DOHH2 (cell line): ENCODE measurements around the gene RIPK4.
"Not testable (repeated sequence)": the region's sequence is repeated elsewhere in the genome, so short reads cannot be mapped to it uniquely, and the experiment has no call there.

Source experiments
- H3F3A ChIP-seq: fragments of 200-600 bp; sonication (generic), shearing (Covaris generic); 2 replicates; pipeline ENCODE4 v1.6.0; 2016; ENCODE audit warnings: antibody characterized with exemption, mild to moderate bottlenecking; ENCODE audit not compliant: control insufficient read depth, insufficient read depth
- H3K27ac ChIP-seq: fragments of 200-600 bp; sonication (generic); 2 replicates; pipeline ENCODE4 v1.5.1; 2014; ENCODE audit warnings: low read depth, mild to moderate bottlenecking, low read length, moderate library complexity
- H3K27me3 ChIP-seq: fragments of 200-600 bp; sonication (generic); 2 replicates; pipeline ENCODE4 v1.6.1; 2014; ENCODE audit warnings: mild to moderate bottlenecking, low read length, mixed read lengths; ENCODE audit not compliant: control insufficient read depth
- H3K36me3 ChIP-seq: fragments of 200-600 bp; sonication (generic); 2 replicates; pipeline ENCODE4 v1.6.1; 2014; ENCODE audit warnings: mild to moderate bottlenecking, low read length, moderate library complexity, mixed read lengths; ENCODE audit not compliant: control insufficient read depth
- H3K4me1 ChIP-seq: fragments of 200-600 bp; sonication (generic); 2 replicates; pipeline ENCODE4 v1.6.1; 2014; ENCODE audit warnings: mild to moderate bottlenecking, low read length, mixed read lengths; ENCODE audit not compliant: control insufficient read depth
- H3K4me2 ChIP-seq: fragments of 200-600 bp; sonication (generic); 2 replicates; pipeline ENCODE4 v1.6.0; 2014; ENCODE audit warnings: mild to moderate bottlenecking, low read length, moderate library complexity
- H3K4me3 ChIP-seq: fragments of 200-600 bp; sonication (generic); 2 replicates; pipeline ENCODE4 v1.5.1; 2014; ENCODE audit warnings: mild to moderate bottlenecking, low read length, mixed read lengths
- H3K79me2 ChIP-seq: fragments of 200-600 bp; sonication (generic); 2 replicates; pipeline ENCODE4 v1.6.1; 2014; ENCODE audit warnings: mild to moderate bottlenecking, low read length, mixed read lengths; ENCODE audit not compliant: control insufficient read depth
- H3K9me2 ChIP-seq: fragments of 200-600 bp; sonication (generic); replicated peaks from 2 replicates; pipeline ENCODE4 v1.6.1; 2014; ENCODE audit warnings: mild to moderate bottlenecking, low read length, mixed read lengths; ENCODE audit not compliant: control insufficient read depth
- H3K9me3 ChIP-seq: fragments of 200-600 bp; sonication (generic); 2 replicates; pipeline ENCODE4 v1.6.1; 2014; ENCODE audit warnings: antibody characterized with exemption, low read length, mixed read lengths; ENCODE audit not compliant: control insufficient read depth, insufficient read depth
- H4K20me1 ChIP-seq: fragments of 200-600 bp; sonication (generic); 2 replicates; pipeline ENCODE4 v1.6.0; 2014; ENCODE audit warnings: low read depth, mild to moderate bottlenecking, antibody characterized with exemption, low read length, moderate library complexity; ENCODE audit not compliant: control insufficient read depth, insufficient read depth
- EZH2phosphoT487 ChIP-seq: fragments of 200-600 bp; sonication (generic); IDR thresholded peaks from 2 replicates; pipeline ENCODE4 v1.6.1; 2017; ENCODE audit warnings: borderline replicate concordance, mild to moderate bottlenecking, antibody characterized with exemption, low read length, moderate library complexity, mixed read lengths
- TF ChIP-seq, protein P1 (sequence below): fragments of 200-600 bp; sonication (generic); IDR thresholded peaks from one replicate; pipeline ENCODE4 v1.5.1; 2014; ENCODE audit warnings: antibody characterized with exemption, mild to moderate bottlenecking, low read depth, low read length; ENCODE audit not compliant: poor library complexity, severe bottlenecking

Gene RIPK4

DNA sequence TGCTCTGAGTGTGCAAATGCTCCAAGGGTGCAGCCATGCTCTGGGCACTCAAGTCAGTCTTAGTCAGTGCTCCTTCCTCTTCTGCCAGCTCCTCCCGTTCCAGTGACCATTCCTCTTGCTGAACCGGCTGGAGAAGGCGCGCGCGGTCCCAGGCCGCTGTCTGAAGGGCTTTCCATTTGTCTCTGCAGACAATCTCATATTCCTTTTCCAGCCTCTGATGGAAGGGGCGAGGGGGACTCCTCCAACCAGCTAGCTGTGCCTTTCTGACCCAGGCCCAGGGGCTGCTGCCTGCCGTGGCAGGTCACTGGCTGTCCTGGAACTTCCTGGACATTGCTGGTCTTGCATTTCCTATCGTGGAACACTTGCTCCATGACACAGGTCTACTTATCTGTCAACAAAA, 67.5 kb downstream of the RIPK4 start:
- H3K36me3 ChIP-seq: no peaks in the 10 kb centered on the region
- H3K9me2 ChIP-seq: no peaks in the 10 kb centered on the region
- H3F3A ChIP-seq: no peaks in the 10 kb centered on the region
- peaks cover 32% of the 10 kb centered on the region for H3K4me1 ChIP-seq
- no peak overlapping the region for H3K4me3 ChIP-seq
- no peaks in the 10 kb centered on the region for H3K9me3 ChIP-seq
- H4K20me1 ChIP-seq: no peaks in the 10 kb centered on the region
- TF ChIP-seq, protein P1, sequence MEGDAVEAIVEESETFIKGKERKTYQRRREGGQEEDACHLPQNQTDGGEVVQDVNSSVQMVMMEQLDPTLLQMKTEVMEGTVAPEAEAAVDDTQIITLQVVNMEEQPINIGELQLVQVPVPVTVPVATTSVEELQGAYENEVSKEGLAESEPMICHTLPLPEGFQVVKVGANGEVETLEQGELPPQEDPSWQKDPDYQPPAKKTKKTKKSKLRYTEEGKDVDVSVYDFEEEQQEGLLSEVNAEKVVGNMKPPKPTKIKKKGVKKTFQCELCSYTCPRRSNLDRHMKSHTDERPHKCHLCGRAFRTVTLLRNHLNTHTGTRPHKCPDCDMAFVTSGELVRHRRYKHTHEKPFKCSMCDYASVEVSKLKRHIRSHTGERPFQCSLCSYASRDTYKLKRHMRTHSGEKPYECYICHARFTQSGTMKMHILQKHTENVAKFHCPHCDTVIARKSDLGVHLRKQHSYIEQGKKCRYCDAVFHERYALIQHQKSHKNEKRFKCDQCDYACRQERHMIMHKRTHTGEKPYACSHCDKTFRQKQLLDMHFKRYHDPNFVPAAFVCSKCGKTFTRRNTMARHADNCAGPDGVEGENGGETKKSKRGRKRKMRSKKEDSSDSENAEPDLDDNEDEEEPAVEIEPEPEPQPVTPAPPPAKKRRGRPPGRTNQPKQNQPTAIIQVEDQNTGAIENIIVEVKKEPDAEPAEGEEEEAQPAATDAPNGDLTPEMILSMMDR: no peak
- TF ChIP-seq EZH2phosphoT487: no peak
- H3K4me2 ChIP-seq: no peak overlapping the region
- peaks cover 4% of the 10 kb centered on the region; the same call in 1 of the 2 replicates for H3K27me3 ChIP-seq
- no peaks in the 10 kb centered on the region for H3K79me2 ChIP-seq
- no peak overlapping the region for H3K27ac ChIP-seq

DNA sequence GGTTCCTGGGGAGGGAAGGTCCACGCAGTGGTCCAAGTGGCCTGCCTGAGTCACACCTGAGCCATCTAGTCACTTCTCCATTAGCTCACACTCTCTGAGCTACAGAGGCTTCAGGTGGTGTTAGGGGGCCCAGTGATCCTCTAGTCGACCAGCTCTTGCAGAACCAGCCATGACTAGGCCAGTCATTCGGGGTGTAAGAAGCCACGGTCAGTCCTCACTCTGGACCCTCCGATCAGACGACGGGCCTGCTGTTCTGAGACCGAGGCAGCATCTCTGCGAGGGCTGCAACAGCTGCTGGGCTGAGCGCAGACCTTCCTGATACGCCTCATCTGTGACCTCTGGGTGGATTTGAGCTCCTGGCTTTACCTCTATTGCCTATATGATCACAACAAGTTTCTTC, 68.8 kb downstream of the RIPK4 start:
- no peaks in the 10 kb centered on the region for H4K20me1 ChIP-seq
- H3K4me2 ChIP-seq: 0 out of 2 replicates have a peak overlapping the region, but pooled peaks have one; percentile 14
- H3K27ac ChIP-seq: peak overlapping the region; percentile 44
- no peaks in the 10 kb centered on the region for H3K9me3 ChIP-seq
- TF ChIP-seq EZH2phosphoT487: no peak
- TF ChIP-seq, protein P1: no peak
- H3K4me1 ChIP-seq: peaks cover 32% of the 10 kb centered on the region
- H3K27me3 ChIP-seq: peaks cover 4% of the 10 kb centered on the region; the same call in 1 of the 2 replicates
- H3F3A ChIP-seq: no peaks in the 10 kb centered on the region
- no peak overlapping the region for H3K4me3 ChIP-seq
- no peaks in the 10 kb centered on the region for H3K9me2 ChIP-seq
- H3K79me2 ChIP-seq: no peaks in the 10 kb centered on the region
- no peaks in the 10 kb centered on the region for H3K36me3 ChIP-seq

DNA sequence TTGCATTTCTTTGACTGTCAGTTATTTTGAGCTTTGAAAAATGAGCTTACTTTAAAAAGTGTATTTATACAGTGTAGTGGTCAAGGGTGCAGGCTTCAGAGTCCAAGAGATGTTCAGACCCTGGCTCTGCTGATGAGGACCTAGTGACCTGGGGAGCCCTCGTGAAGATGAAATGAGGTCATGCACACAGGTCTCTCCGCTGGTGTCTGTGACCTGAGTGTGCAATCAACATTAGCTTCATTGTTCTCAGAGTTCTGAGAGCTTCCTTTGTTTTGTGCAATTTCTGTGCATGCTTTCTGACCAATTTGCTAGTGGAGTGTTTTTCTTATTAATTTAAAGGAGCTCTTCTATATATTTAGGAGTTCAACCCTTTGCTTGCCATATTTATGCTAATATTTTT, 71.3 kb downstream of the RIPK4 start:
- H3K79me2 ChIP-seq: no peaks in the 10 kb centered on the region
- peaks cover 3% of the 10 kb centered on the region; the same call in 1 of the 2 replicates for H3K27me3 ChIP-seq
- H3K9me3 ChIP-seq: no peaks in the 10 kb centered on the region
- H3K27ac ChIP-seq: 0 out of 2 replicates have a peak overlapping the region, but pooled peaks have one; percentile 2
- no peaks in the 10 kb centered on the region for H4K20me1 ChIP-seq
- peaks cover 32% of the 10 kb centered on the region for H3K4me1 ChIP-seq
- H3K9me2 ChIP-seq: no peaks in the 10 kb centered on the region
- TF ChIP-seq, protein P1: no peak
- no peak for TF ChIP-seq EZH2phosphoT487
- no peak overlapping the region for H3K4me3 ChIP-seq
- H3K4me2 ChIP-seq: peak overlapping the region; percentile 22; the same call in 1 of the 2 replicates
- no peaks in the 10 kb centered on the region for H3F3A ChIP-seq
- H3K36me3 ChIP-seq: no peaks in the 10 kb centered on the region

DNA sequence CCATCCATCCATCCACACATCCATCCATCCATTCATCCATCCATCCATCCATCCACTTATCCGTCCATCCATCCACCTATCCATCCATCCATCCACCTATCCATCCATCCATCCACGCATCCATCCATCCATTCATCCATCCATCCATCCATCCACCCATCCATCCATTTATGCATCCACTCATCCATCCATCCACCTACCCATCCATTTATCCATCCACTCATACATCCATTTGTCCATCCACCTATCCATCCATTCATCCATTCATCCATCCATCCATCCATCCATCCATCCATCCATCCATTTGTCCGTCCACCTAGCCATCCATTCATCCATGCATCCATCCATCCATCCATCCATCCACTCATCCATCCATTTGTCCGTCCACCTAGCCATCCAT, 72.8 kb downstream of the RIPK4 start:
- H3K79me2 ChIP-seq, H3F3A ChIP-seq, H3K9me3 ChIP-seq, H3K9me2 ChIP-seq, H3K4me2 ChIP-seq, H3K27me3 ChIP-seq, H3K27ac ChIP-seq, H3K36me3 ChIP-seq, H3K4me3 ChIP-seq, H4K20me1 ChIP-seq: not testable (repeated sequence)
- peaks cover 29% of the 10 kb centered on the region for H3K4me1 ChIP-seq
